22Rv1 (cell line): Measurements from ENCODE around the gene UGT1A8.

Source experiments
- H3K27ac ChIP-seq: fragments of 450-650 bp; 2 replicates; pipeline ENCODE4 v1.5.1; 2017
- ZFX ChIP-seq: fragments of 450-650 bp; IDR thresholded peaks from 2 replicates; pipeline ENCODE4 v1.6.1; 2017; ENCODE audit warnings: antibody characterized with exemption, borderline replicate concordance
- TF ChIP-seq, protein P1 (sequence below): fragments of 450-650 bp; IDR thresholded peaks from 2 replicates; pipeline ENCODE4 v1.5.1; 2017; ENCODE audit warnings: mild to moderate bottlenecking

UGT1A8 gene

DNA sequence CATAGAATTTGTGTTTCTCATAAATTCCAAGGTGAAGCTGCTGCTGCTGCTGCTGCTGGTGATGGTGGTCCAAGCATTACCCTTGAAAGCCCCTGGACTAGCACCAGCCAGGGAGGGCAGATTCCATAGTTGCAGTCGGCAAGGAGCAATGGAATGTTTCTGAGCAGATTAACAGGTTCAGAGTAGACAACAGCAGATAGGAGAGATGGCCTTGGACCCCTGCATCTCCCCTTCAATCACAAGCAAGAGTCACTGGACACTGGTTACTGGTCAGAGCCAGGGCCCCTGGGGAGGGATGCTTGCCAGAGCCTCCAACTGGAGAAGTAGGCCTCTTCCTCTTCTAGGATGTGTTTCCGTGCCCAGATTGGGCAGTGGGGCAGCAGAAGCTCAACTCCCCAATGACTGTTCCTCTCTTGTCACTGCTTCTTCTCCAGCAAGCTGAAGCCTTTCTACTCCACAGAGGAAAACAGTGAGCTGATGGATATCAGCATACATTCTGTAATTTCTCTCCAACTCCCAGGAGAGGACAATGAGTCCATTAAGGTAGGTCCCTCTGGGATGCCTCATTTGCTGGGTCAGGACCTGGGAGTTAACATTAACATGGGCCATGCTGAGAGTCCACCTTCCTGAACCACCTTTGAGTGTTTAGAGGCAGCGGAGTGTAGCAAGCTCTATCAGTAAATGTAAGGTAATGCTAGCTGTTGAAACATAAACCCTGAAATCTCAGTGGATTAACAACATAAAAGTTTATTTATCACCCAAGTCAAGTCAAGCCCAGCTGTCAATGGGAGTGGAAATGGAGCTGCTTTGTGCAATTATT, 196.0 kb downstream of the UGT1A8 start:
- no peak overlapping the region for H3K27ac ChIP-seq
- TF ChIP-seq ZFX, result no peak
- TF ChIP-seq, protein P1, sequence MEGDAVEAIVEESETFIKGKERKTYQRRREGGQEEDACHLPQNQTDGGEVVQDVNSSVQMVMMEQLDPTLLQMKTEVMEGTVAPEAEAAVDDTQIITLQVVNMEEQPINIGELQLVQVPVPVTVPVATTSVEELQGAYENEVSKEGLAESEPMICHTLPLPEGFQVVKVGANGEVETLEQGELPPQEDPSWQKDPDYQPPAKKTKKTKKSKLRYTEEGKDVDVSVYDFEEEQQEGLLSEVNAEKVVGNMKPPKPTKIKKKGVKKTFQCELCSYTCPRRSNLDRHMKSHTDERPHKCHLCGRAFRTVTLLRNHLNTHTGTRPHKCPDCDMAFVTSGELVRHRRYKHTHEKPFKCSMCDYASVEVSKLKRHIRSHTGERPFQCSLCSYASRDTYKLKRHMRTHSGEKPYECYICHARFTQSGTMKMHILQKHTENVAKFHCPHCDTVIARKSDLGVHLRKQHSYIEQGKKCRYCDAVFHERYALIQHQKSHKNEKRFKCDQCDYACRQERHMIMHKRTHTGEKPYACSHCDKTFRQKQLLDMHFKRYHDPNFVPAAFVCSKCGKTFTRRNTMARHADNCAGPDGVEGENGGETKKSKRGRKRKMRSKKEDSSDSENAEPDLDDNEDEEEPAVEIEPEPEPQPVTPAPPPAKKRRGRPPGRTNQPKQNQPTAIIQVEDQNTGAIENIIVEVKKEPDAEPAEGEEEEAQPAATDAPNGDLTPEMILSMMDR, result no peak

DNA sequence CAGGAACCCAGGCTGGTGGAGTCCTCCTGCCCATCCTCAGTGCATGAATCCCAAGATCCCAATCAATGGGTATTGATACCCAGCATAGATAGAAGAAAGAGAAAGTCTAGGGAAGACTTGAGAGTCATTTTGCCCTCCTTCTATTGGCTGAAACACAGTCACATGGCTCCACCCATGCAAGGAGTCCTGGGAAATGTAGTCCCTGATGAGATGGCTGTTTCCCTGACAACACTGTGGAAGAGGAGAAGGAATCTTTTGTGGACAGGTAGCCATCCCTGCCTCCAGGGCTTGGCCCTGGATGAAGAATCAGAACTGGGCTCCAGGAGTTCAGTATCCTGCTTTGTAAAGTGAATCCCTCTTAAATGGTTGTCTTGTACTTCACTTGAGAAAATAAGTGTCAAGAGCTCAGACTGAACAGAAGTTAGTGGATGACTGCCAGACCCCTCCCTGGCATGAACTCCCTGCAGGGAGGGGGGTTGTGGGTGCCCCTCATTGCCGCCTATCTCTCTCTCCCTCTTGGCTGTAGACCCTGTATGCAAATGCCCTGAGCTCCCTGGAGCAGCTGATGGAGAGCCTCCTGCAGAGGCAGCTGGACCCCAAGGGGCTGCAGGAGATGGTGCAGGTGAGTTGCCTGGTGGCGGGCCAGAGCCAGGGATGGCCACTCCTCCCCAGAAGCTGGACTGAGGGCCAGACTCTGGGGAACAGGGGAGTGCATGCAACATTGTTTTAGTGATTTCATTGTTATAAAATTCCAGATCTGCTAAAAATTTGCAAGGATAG, 196.8 kb downstream of the UGT1A8 start:
- H3K27ac ChIP-seq, result no peak overlapping the region
- no peak for TF ChIP-seq ZFX
- TF ChIP-seq, protein P1, result no peak

DNA sequence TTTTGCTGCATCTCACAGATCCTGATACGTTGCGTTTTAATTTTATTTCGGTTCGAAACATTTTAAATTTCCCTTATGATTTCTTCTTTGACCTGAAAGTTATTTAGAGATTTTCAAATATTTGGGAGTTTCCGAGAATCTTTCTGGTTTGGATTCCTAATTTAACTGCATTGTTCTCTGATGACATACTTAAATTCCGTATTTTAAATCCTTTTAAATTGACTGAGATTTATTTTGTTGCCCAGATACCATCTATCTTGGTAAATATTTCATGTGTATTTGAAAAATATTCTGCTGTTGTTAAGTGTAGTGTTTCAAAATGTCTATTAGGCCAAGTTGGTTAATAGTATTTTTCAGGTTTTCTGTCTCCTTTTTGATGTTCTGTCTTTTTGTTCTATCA, 198.4 kb downstream of the UGT1A8 start:
- TF ChIP-seq, protein P1, result no peak
- no peak for TF ChIP-seq ZFX
- H3K27ac ChIP-seq, result no peak overlapping the region

DNA sequence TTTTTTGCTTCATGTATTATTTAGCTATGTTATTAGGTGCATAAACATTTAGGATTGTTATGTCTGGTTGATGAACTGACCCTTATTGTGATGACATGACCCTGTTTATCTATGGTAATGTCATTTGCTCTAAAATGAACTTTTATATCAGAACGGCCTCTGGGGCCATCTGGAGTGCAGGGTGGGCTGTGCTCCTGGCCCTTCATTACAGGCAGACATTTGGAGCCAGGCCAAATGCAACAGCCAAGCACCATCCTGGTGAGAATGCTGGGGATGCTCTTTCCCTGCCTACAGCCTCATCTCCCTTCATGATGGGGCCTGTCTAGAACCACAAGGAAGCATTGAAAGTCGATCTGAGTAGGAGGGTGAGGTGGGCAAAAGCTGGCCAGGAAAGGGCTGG, 198.9 kb downstream of the UGT1A8 start:
- TF ChIP-seq, protein P1, result no peak
- no peak for TF ChIP-seq ZFX
- H3K27ac ChIP-seq, result no peak overlapping the region

DNA sequence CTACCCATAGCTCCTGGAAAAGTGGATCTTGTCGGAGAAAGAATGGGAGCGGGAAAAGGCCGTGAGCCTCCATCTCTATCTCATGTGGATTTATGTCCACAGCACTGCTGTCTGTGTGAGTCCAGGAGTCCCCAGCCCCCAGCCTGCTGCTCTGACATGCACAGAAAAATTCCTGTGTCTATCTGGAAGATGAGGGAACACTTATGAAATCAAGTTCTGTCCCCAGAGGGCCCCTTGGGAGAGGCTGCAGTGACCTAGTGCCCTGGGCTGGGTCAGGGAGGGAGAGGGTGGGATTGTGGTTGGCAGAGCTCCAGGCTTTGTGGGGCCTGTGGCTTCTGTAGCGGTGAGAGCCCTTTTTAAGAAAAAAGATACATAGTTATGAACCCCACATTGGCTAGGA, 199.3 kb downstream of the UGT1A8 start:
- H3K27ac ChIP-seq, result no peak overlapping the region
- TF ChIP-seq, protein P1, result no peak
- TF ChIP-seq ZFX, result no peak

DNA sequence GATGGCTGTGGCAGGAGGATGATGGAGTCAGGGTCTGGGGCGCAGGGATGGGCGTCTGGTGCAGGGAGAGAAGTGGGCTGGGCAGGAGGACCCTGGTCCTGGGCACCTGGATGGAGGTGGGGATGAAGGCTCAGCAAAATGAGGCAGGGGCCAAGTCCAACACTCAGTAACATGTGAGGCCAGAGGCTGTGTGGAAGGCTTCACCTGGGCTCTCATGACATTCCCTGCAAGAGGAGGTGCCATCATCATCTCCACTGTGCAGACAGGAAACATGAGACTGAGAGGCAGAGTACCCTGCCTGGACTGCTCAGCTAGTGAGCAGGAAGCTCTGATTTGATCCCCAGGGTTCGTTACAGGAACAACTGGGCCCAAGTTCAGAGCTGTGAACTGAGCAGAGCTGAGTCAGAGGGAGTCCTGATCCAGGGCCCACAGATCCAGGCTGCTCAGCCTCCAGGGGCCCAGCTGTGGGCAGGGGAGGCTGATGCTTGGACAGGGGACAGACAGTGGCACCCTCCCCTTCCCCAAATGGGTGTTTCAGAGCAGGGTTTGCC, 200.0 kb downstream of the UGT1A8 start:
- H3K27ac ChIP-seq, result no peak overlapping the region
- no peak for TF ChIP-seq ZFX
- TF ChIP-seq, protein P1, result no peak
